ENCODE results near the gene EFR3B.

The EFR3B gene

GRCh38 chr2:25074826-25075225, 33.0 kb downstream of the EFR3B start:
- Histone ChIP-seq H3K27me3 (ENCODE audit: control insufficient read depth, insufficient read depth, low read length) (no peaks in the 10 kb centered on the region), H3K9me3 (ENCODE audit: control insufficient read depth, insufficient read depth, low read depth, low read length) (no peaks in the 10 kb centered on the region), H3K4me1 (ENCODE audit: control insufficient read depth, insufficient read depth, low read length) (peaks cover 10% of the 10 kb centered on the region; the same call in 1 of the 2 replicates), H3K27ac (ENCODE audit: low read depth, low read length) (no peak overlapping the region), H3K9ac (ENCODE audit: low read length) (no peak overlapping the region), H3K36me3 (ENCODE audit: control insufficient read depth, insufficient read depth, low read length) (no peaks in the 10 kb centered on the region), H3K4me3 (ENCODE audit: low read depth, low read length) (no peak overlapping the region)

- Histone ChIP-seq H3K4me3 (ENCODE audit: low read depth, low read length) (no peak overlapping the region), H3K27ac (ENCODE audit: low read depth, low read length) (no peak overlapping the region), H3K4me1 (ENCODE audit: control insufficient read depth, insufficient read depth, low read length) (peaks cover 10% of the 10 kb centered on the region; the same call in 1 of the 2 replicates), H3K9ac (ENCODE audit: low read length) (no peak overlapping the region), H3K27me3 (ENCODE audit: control insufficient read depth, insufficient read depth, low read length) (no peaks in the 10 kb centered on the region), H3K9me3 (ENCODE audit: control insufficient read depth, insufficient read depth, low read depth, low read length) (no peaks in the 10 kb centered on the region), H3K36me3 (ENCODE audit: control insufficient read depth, insufficient read depth, low read length) (no peaks in the 10 kb centered on the region)
These were observed 34.9 kb downstream of the EFR3B start for GRCh38 chr2:25076749-25077148.

GRCh38 chr2:25077789-25078169, 35.9 kb downstream of the EFR3B start:
- Histone ChIP-seq H3K4me3 (ENCODE audit: low read depth, low read length) (no peak overlapping the region), H3K4me1 (ENCODE audit: control insufficient read depth, insufficient read depth, low read length) (peaks cover 10% of the 10 kb centered on the region; the same call in 1 of the 2 replicates), H3K9ac (ENCODE audit: low read length) (no peak overlapping the region), H3K27me3 (ENCODE audit: control insufficient read depth, insufficient read depth, low read length) (no peaks in the 10 kb centered on the region), H3K36me3 (ENCODE audit: control insufficient read depth, insufficient read depth, low read length) (no peaks in the 10 kb centered on the region), H3K9me3 (ENCODE audit: control insufficient read depth, insufficient read depth, low read depth, low read length) (no peaks in the 10 kb centered on the region), H3K27ac (ENCODE audit: low read depth, low read length) (no peak overlapping the region)

- peaks cover 10% of the 10 kb centered on the region; the same call in 1 of the 2 replicates for H3K4me1 ChIP-seq (ENCODE audit: control insufficient read depth, insufficient read depth, low read length)
- H3K27me3 ChIP-seq (ENCODE audit: control insufficient read depth, insufficient read depth, low read length) = no peaks in the 10 kb centered on the region
- no peak overlapping the region for H3K4me3 ChIP-seq (ENCODE audit: low read depth, low read length)
- H3K9ac ChIP-seq (ENCODE audit: low read length) = no peak overlapping the region
- H3K36me3 ChIP-seq (ENCODE audit: control insufficient read depth, insufficient read depth, low read length) = no peaks in the 10 kb centered on the region
- no peaks in the 10 kb centered on the region for H3K9me3 ChIP-seq (ENCODE audit: control insufficient read depth, insufficient read depth, low read depth, low read length)
- H3K27ac ChIP-seq (ENCODE audit: low read depth, low read length) = no peak overlapping the region
These were observed 36.5 kb downstream of the EFR3B start for GRCh38 chr2:25078170-25079049.

- Histone ChIP-seq H3K27me3 (ENCODE audit: control insufficient read depth, insufficient read depth, low read length) (no peaks in the 10 kb centered on the region), H3K4me3 (ENCODE audit: low read depth, low read length) (no peak overlapping the region), H3K4me1 (ENCODE audit: control insufficient read depth, insufficient read depth, low read length) (peaks cover 10% of the 10 kb centered on the region; the same call in 1 of the 2 replicates)
These were observed 37.3 kb downstream of the EFR3B start for GRCh38 chr2:25079050-25079635.

GRCh38 chr2:25081237-25081790, 39.4 kb downstream of the EFR3B start:
- H3K27ac ChIP-seq (ENCODE audit: low read depth, low read length) = no peak overlapping the region
- H3K36me3 ChIP-seq (ENCODE audit: control insufficient read depth, insufficient read depth, low read length) = no peaks in the 10 kb centered on the region
- H3K4me3 ChIP-seq (ENCODE audit: low read depth, low read length) = no peak overlapping the region
- no peak overlapping the region for H3K9ac ChIP-seq (ENCODE audit: low read length)
- peaks cover 10% of the 10 kb centered on the region; the same call in 1 of the 2 replicates for H3K4me1 ChIP-seq (ENCODE audit: control insufficient read depth, insufficient read depth, low read length)
- no peaks in the 10 kb centered on the region for H3K9me3 ChIP-seq (ENCODE audit: control insufficient read depth, insufficient read depth, low read depth, low read length)
- H3K27me3 ChIP-seq (ENCODE audit: control insufficient read depth, insufficient read depth, low read length) = no peaks in the 10 kb centered on the region

More at GRCh38 chr2:25079050-25079635, 37.3 kb downstream of the EFR3B start:
- Histone ChIP-seq H3K9ac (ENCODE audit: low read length) (no peak overlapping the region), H3K36me3 (ENCODE audit: control insufficient read depth, insufficient read depth, low read length) (no peaks in the 10 kb centered on the region), H3K27ac (ENCODE audit: low read depth, low read length) (no peak overlapping the region), H3K9me3 (ENCODE audit: control insufficient read depth, insufficient read depth, low read depth, low read length) (no peaks in the 10 kb centered on the region)

GRCh38 chr2:25082002-25082622, 40.2 kb downstream of the EFR3B start:
- Histone ChIP-seq H3K27ac (ENCODE audit: low read depth, low read length) (no peak overlapping the region), H3K36me3 (ENCODE audit: control insufficient read depth, insufficient read depth, low read length) (no peaks in the 10 kb centered on the region), H3K27me3 (ENCODE audit: control insufficient read depth, insufficient read depth, low read length) (no peaks in the 10 kb centered on the region), H3K9ac (ENCODE audit: low read length) (no peak overlapping the region), H3K4me3 (ENCODE audit: low read depth, low read length) (no peak overlapping the region), H3K4me1 (ENCODE audit: control insufficient read depth, insufficient read depth, low read length) (peaks cover 10% of the 10 kb centered on the region; the same call in 1 of the 2 replicates), H3K9me3 (ENCODE audit: control insufficient read depth, insufficient read depth, low read depth, low read length) (no peaks in the 10 kb centered on the region)

- H3K4me1 ChIP-seq (ENCODE audit: control insufficient read depth, insufficient read depth, low read length) = peaks cover 22% of the 10 kb centered on the region
- no peak overlapping the region for H3K9ac ChIP-seq (ENCODE audit: low read length)
- no peaks in the 10 kb centered on the region for H3K36me3 ChIP-seq (ENCODE audit: control insufficient read depth, insufficient read depth, low read length)
- H3K4me3 ChIP-seq (ENCODE audit: low read depth, low read length) = no peak overlapping the region
- no peaks in the 10 kb centered on the region for H3K9me3 ChIP-seq (ENCODE audit: control insufficient read depth, insufficient read depth, low read depth, low read length)
- peaks cover 6% of the 10 kb centered on the region; the same call in 1 of the 2 replicates for H3K27me3 ChIP-seq (ENCODE audit: control insufficient read depth, insufficient read depth, low read length)
- no peak overlapping the region for H3K27ac ChIP-seq (ENCODE audit: low read depth, low read length)
These were observed 44.1 kb downstream of the EFR3B start for GRCh38 chr2:25085761-25086560.

- peaks cover 6% of the 10 kb centered on the region; the same call in 1 of the 2 replicates for H3K27me3 ChIP-seq (ENCODE audit: control insufficient read depth, insufficient read depth, low read length)
- no peak overlapping the region for H3K9ac ChIP-seq (ENCODE audit: low read length)
- H3K27ac ChIP-seq (ENCODE audit: low read depth, low read length) = no peak overlapping the region
- no peak overlapping the region for H3K4me3 ChIP-seq (ENCODE audit: low read depth, low read length)
- no peaks in the 10 kb centered on the region for H3K9me3 ChIP-seq (ENCODE audit: control insufficient read depth, insufficient read depth, low read depth, low read length)
- H3K4me1 ChIP-seq (ENCODE audit: control insufficient read depth, insufficient read depth, low read length) = peaks cover 30% of the 10 kb centered on the region
- no peaks in the 10 kb centered on the region for H3K36me3 ChIP-seq (ENCODE audit: control insufficient read depth, insufficient read depth, low read length)
These were observed 47.1 kb downstream of the EFR3B start for GRCh38 chr2:25088817-25089516.

All from HUES6 (cell line).